Mammary epithelial cell (primary cell): ENCODE data around the gene FAM110A.

Experiments
- EZH2 ChIP-seq: IDR thresholded peaks from 2 replicates; pipeline ENCODE4 v1.6.1; 2012; ENCODE audit warnings: low read length, inconsistent platforms, borderline replicate concordance
- TF ChIP-seq, protein P1 (sequence below), 2 donors: IDR thresholded peaks in 1 of 2; conservative IDR thresholded peaks in 1 of 2; 2 replicates each; pipeline ENCODE4 v1.5.1; 2011 to 2012; ENCODE audit warnings: inconsistent platforms in 2 of 2, low read length in 2 of 2, mild to moderate bottlenecking in 2 of 2, control low read depth in 1 of 2, low read depth in 1 of 2; ENCODE audit not compliant: insufficient read depth in 1 of 2; ENCODE audit errors: extremely low read depth in 1 of 2

DNA sequence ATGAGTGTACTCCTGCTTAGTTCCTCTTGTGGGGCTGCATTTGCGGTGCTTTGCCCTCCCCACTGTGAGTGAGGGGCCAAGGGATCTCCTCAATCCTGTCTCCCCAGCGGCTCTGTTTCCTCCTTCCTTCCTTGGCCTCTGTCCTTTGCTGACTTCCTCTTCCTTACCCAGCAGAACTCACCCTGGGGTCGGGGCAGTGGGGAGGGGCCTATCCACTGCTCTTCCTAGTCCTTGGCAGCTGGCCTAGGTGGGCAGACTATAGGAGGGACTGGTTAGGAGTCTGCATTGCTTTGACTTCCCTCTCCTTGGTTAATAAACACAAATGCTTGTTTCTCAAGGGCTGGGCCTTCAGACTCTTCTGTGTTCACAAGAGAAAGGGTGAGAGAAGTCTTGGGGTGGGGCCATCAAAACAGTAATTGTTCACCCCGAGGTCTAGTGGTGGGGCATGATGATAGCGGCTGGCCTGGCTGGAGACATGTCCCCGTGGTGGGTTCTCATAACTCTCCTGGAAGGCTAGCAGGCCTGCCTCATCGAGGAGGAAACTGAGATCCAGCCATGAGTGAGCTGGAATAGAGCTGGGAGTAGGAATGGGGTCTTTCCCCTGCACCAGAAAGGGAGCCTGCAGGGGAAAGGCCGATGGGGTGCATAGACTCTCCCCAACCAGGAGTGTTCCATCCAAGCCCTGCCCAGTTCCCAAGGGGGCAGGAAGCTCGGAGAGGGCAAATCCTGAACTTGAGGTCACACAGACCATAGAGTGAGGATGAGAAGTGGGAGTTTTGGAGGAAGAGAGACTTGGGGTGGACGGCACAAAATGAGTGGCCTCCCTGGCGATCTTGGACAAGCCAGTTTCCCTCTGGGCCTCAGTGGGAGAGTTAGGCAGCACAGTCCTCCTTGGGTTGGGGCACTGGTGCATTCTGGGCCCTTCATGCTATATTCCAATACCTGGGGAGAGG is 12.7 kb downstream of the FAM110A start:
- TF ChIP-seq EZH2, result no peak
- TF ChIP-seq, protein P1, sequence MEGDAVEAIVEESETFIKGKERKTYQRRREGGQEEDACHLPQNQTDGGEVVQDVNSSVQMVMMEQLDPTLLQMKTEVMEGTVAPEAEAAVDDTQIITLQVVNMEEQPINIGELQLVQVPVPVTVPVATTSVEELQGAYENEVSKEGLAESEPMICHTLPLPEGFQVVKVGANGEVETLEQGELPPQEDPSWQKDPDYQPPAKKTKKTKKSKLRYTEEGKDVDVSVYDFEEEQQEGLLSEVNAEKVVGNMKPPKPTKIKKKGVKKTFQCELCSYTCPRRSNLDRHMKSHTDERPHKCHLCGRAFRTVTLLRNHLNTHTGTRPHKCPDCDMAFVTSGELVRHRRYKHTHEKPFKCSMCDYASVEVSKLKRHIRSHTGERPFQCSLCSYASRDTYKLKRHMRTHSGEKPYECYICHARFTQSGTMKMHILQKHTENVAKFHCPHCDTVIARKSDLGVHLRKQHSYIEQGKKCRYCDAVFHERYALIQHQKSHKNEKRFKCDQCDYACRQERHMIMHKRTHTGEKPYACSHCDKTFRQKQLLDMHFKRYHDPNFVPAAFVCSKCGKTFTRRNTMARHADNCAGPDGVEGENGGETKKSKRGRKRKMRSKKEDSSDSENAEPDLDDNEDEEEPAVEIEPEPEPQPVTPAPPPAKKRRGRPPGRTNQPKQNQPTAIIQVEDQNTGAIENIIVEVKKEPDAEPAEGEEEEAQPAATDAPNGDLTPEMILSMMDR (conservative IDR thresholded peaks at IDR 0.05 in 1 of 2, IDR thresholded peaks at IDR 0.05 in 1 of 2; ENCODE audit: extremely low read depth in 1 of 2, insufficient read depth in 1 of 2, low read depth in 1 of 2, low read length in 2 of 2), result no peak
